ENCODE measurements around the gene ZNF808.
"Not testable (repeated sequence)": the region's sequence is repeated elsewhere in the genome, so short reads cannot be mapped to it uniquely, and the experiment has no call there.

Gene ZNF808

DNA sequence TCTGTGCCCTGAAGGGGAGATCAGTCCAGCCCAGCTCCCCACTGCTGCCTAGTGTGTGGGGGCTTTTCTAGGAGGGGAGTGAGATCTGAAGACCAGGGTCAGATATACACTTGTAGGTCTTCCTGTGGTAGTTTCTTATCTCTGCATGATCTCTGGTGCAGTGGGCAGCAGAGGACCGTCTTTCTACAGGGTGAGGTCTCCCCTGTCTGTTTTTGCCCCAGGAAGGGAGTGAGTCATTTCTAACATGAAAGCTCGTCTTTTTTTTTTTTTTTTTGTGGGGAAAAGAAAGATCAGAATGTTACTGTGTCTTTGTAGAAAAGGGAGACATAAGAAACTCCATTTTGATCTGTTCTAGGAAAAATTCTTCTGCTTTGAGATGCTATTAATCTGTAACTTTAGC, 8.8 kb upstream of the ZNF808 start:
- Histone ChIP-seq H3K4me3 (ENCODE audit: low read length in 2 of 2) (no peak overlapping the region), H3K27ac (replicated peaks; ENCODE audit: low read length) (no peak overlapping the region), H3K79me1 (ENCODE audit: low read depth, low read length) (no peaks in the 10 kb centered on the region), H4K91ac (ENCODE audit: low read depth, low read length, poor library complexity) (no peak overlapping the region), H3K23ac (ENCODE audit: low read depth, low read length, poor library complexity) (no peak overlapping the region), H4K8ac (ENCODE audit: low read depth, low read length) (no peak overlapping the region), H3K36me3 (replicated peaks in 1 of 2; ENCODE audit: control insufficient read depth in 2 of 2, insufficient read depth in 2 of 2, low read length in 2 of 2) (no peaks in the 10 kb centered on the region), H3K18ac (ENCODE audit: low read length) (no peak overlapping the region), H2AFZ (ENCODE audit: low read length) (no peak overlapping the region), H2BK12ac (ENCODE audit: low read length) (no peak overlapping the region), H3K4ac (ENCODE audit: low read length) (no peak overlapping the region), H2AK5ac (ENCODE audit: low read depth, low read length) (no peak overlapping the region), H2BK5ac (ENCODE audit: low read length) (no peak overlapping the region), H3K9me3 (replicated peaks in 1 of 2; ENCODE audit: control insufficient read depth in 2 of 2, insufficient read depth in 1 of 2, low read depth in 1 of 2, low read length in 2 of 2) (peaks cover 0 to 6% of the 10 kb centered on the region in 2 donors), H3K4me2 (ENCODE audit: insufficient read depth, low read length, poor library complexity, severe bottlenecking) (no peak overlapping the region), H2BK120ac (ENCODE audit: low read depth, low read length) (no peak overlapping the region), H2BK15ac (ENCODE audit: low read length) (no peak overlapping the region), H3K27me3 (ENCODE audit: control insufficient read depth in 3 of 3, insufficient read depth in 3 of 3, low read depth in 1 of 3, low read length in 3 of 3) (no peaks in the 10 kb centered on the region), H3K14ac (ENCODE audit: low read length) (no peak overlapping the region), H3K9ac (ENCODE audit: low read depth, low read length, poor library complexity) (no peak overlapping the region), H3K4me1 (ENCODE audit: control insufficient read depth in 2 of 2, insufficient read depth in 1 of 2, low read depth in 1 of 2, low read length in 2 of 2) (peaks cover 0 to 12% of the 10 kb centered on the region in 2 donors)
- no CpG with 5 or more reads among the region's 2 CpGs for WGBS, 2 donors (ENCODE audit: extremely low coverage in 2 of 2, insufficient read length in 2 of 2, insufficient replicate concordance in 1 of 2)
- DNase-seq (ENCODE audit: low spot score) = no peak

- not testable (repeated sequence) for H3K27ac ChIP-seq (replicated peaks; ENCODE audit: low read length); H2BK120ac ChIP-seq (ENCODE audit: low read depth, low read length); H3K36me3 ChIP-seq (replicated peaks in 1 of 2; ENCODE audit: control insufficient read depth in 2 of 2, insufficient read depth in 2 of 2, low read length in 2 of 2)
Observed at GRCh38 chr19:52519175-52519574, 8.3 kb upstream of the ZNF808 start.

GRCh38 chr19:52520013-52520412, 7.5 kb upstream of the ZNF808 start:
- DNase-seq (ENCODE audit: low spot score) = no peak
- Histone ChIP-seq H4K91ac (ENCODE audit: low read depth, low read length, poor library complexity) (no peak overlapping the region), H2BK15ac (ENCODE audit: low read length) (no peak overlapping the region), H3K23ac (ENCODE audit: low read depth, low read length, poor library complexity) (no peak overlapping the region), H2AK5ac (ENCODE audit: low read depth, low read length) (no peak overlapping the region), H2BK12ac (ENCODE audit: low read length) (no peak overlapping the region), H3K9me3 (replicated peaks in 1 of 2; ENCODE audit: control insufficient read depth in 2 of 2, insufficient read depth in 1 of 2, low read depth in 1 of 2, low read length in 2 of 2) (peaks cover 0 to 6% of the 10 kb centered on the region in 2 donors), H3K9ac (ENCODE audit: low read depth, low read length, poor library complexity) (no peak overlapping the region), H3K18ac (ENCODE audit: low read length) (no peak overlapping the region), H3K4me2 (ENCODE audit: insufficient read depth, low read length, poor library complexity, severe bottlenecking) (no peak overlapping the region), H3K36me3 (replicated peaks in 1 of 2; ENCODE audit: control insufficient read depth in 2 of 2, insufficient read depth in 2 of 2, low read length in 2 of 2) (no peaks in the 10 kb centered on the region), H3K79me1 (ENCODE audit: low read depth, low read length) (no peaks in the 10 kb centered on the region), H4K8ac (ENCODE audit: low read depth, low read length) (no peak overlapping the region), H2AFZ (ENCODE audit: low read length) (no peak overlapping the region), H3K27ac (replicated peaks; ENCODE audit: low read length) (no peak overlapping the region), H2BK5ac (ENCODE audit: low read length) (no peak overlapping the region), H3K4me3 (ENCODE audit: low read length in 2 of 2) (no peak overlapping the region), H3K14ac (ENCODE audit: low read length) (no peak overlapping the region), H3K4ac (ENCODE audit: low read length) (no peak overlapping the region), H3K4me1 (ENCODE audit: control insufficient read depth in 2 of 2, insufficient read depth in 1 of 2, low read depth in 1 of 2, low read length in 2 of 2) (peaks cover 0 to 12% of the 10 kb centered on the region in 2 donors), H3K27me3 (ENCODE audit: control insufficient read depth in 3 of 3, insufficient read depth in 3 of 3, low read depth in 1 of 3, low read length in 3 of 3) (no peaks in the 10 kb centered on the region), H2BK120ac (ENCODE audit: low read depth, low read length) (no peak overlapping the region)
- WGBS, 2 donors (ENCODE audit: extremely low coverage in 2 of 2, insufficient read length in 2 of 2, insufficient replicate concordance in 1 of 2) = no CpG with 5 or more reads among the region's 4 CpGs

More at GRCh38 chr19:52519175-52519574, 8.3 kb upstream of the ZNF808 start:
- H2BK15ac ChIP-seq (ENCODE audit: low read length); H3K18ac ChIP-seq (ENCODE audit: low read length); H3K4me2 ChIP-seq (ENCODE audit: insufficient read depth, low read length, poor library complexity, severe bottlenecking); DNase-seq (ENCODE audit: low spot score); H2BK5ac ChIP-seq (ENCODE audit: low read length); H3K9ac ChIP-seq (ENCODE audit: low read depth, low read length, poor library complexity); H3K23ac ChIP-seq (ENCODE audit: low read depth, low read length, poor library complexity); H4K8ac ChIP-seq (ENCODE audit: low read depth, low read length); H3K4me3 ChIP-seq (ENCODE audit: low read length in 2 of 2); H3K27me3 ChIP-seq (ENCODE audit: control insufficient read depth in 3 of 3, insufficient read depth in 3 of 3, low read depth in 1 of 3, low read length in 3 of 3); H2AK5ac ChIP-seq (ENCODE audit: low read depth, low read length); H3K79me1 ChIP-seq (ENCODE audit: low read depth, low read length); H4K91ac ChIP-seq (ENCODE audit: low read depth, low read length, poor library complexity); H3K14ac ChIP-seq (ENCODE audit: low read length); H3K9me3 ChIP-seq (replicated peaks in 1 of 2; ENCODE audit: control insufficient read depth in 2 of 2, insufficient read depth in 1 of 2, low read depth in 1 of 2, low read length in 2 of 2); H3K4ac ChIP-seq (ENCODE audit: low read length); H2AFZ ChIP-seq (ENCODE audit: low read length); H2BK12ac ChIP-seq (ENCODE audit: low read length): not testable (repeated sequence)
- H3K4me1 ChIP-seq (ENCODE audit: control insufficient read depth in 2 of 2, insufficient read depth in 1 of 2, low read depth in 1 of 2, low read length in 2 of 2) = peaks cover 0 to 12% of the 10 kb centered on the region in 2 donors
- WGBS, 2 donors (ENCODE audit: extremely low coverage in 2 of 2, insufficient read length in 2 of 2, insufficient replicate concordance in 1 of 2) = no CpG with 5 or more reads among the region's 7 CpGs

DNA sequence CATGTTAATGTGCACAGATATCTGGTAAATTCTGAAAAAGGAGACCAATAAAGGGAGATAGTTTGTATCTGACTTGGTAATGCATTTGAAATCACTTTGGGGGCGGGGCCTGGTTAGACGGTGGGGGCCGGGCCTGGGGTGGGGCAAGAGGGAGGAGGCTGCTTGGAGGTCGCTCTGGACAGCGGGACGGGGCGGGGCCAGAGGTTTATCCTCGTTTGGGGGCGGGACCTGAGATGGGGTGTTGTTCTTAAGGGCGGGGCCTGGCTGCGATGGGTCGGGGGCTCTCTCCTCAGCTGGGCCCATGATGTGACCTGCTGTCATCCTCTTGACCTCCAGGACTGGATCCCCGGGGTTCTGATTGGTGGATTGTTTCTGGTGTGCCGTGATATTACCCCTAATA, 4.9 kb upstream of the ZNF808 start:
- Histone ChIP-seq H2BK5ac (ENCODE audit: low read length) (no peak overlapping the region), H3K27ac (replicated peaks; ENCODE audit: low read length) (no peak overlapping the region), H3K18ac (ENCODE audit: low read length) (no peak overlapping the region), H3K79me1 (ENCODE audit: low read depth, low read length) (no peaks in the 10 kb centered on the region), H3K36me3 (replicated peaks in 1 of 2; ENCODE audit: control insufficient read depth in 2 of 2, insufficient read depth in 2 of 2, low read length in 2 of 2) (no peaks in the 10 kb centered on the region), H3K14ac (ENCODE audit: low read length) (no peak overlapping the region), H2AK5ac (ENCODE audit: low read depth, low read length) (no peak overlapping the region), H2BK12ac (ENCODE audit: low read length) (no peak overlapping the region), H3K27me3 (ENCODE audit: control insufficient read depth in 3 of 3, insufficient read depth in 3 of 3, low read depth in 1 of 3, low read length in 3 of 3) (no peaks in the 10 kb centered on the region), H3K9me3 (replicated peaks in 1 of 2; ENCODE audit: control insufficient read depth in 2 of 2, insufficient read depth in 1 of 2, low read depth in 1 of 2, low read length in 2 of 2) (peaks cover 0 to 6% of the 10 kb centered on the region in 2 donors), H2BK15ac (ENCODE audit: low read length) (no peak overlapping the region), H3K4me2 (ENCODE audit: insufficient read depth, low read length, poor library complexity, severe bottlenecking) (no peak overlapping the region), H4K8ac (ENCODE audit: low read depth, low read length) (no peak overlapping the region), H3K4ac (ENCODE audit: low read length) (no peak overlapping the region), H2BK120ac (ENCODE audit: low read depth, low read length) (no peak overlapping the region), H3K23ac (ENCODE audit: low read depth, low read length, poor library complexity) (no peak overlapping the region), H2AFZ (ENCODE audit: low read length) (no peak overlapping the region), H3K4me3 (ENCODE audit: low read length in 2 of 2) (no peak overlapping the region), H3K4me1 (ENCODE audit: control insufficient read depth in 2 of 2, insufficient read depth in 1 of 2, low read depth in 1 of 2, low read length in 2 of 2) (peaks cover 0 to 12% of the 10 kb centered on the region in 2 donors), H4K91ac (ENCODE audit: low read depth, low read length, poor library complexity) (no peak overlapping the region), H3K9ac (ENCODE audit: low read depth, low read length, poor library complexity) (no peak overlapping the region)
- WGBS, 2 donors (ENCODE audit: extremely low coverage in 2 of 2, insufficient read length in 2 of 2, insufficient replicate concordance in 1 of 2) = no CpG with 5 or more reads among the region's 14 CpGs
- no peak for DNase-seq (ENCODE audit: low spot score)

Measured in neuronal stem cell (in vitro differentiated cells).